Adipose tissue (tissue), 3 donors: Measurements from ENCODE around the gene DOCK3. TPM values are rescaled to one million over a fixed set of nuclear protein-coding genes. Genes with fewer than 3 reads are reported as not detected.
"Not testable (repeated sequence)": the region's sequence is repeated elsewhere in the genome, so short reads cannot be mapped to it uniquely, and the experiment has no call there.

ENCODE experiments used
- H3K27ac ChIP-seq: one replicate; pipeline ENCODE4 v1.5.1; 2013; ENCODE audit warnings: low read depth, low read length
- WGBS, 3 donors: extraction: QIAGEN DNeasy Blood & Tissue Kit; methylation state at CpG; one replicate each; pipeline ENCODE4 v1.1.7; 2013; 5-methylcytosine and 5-hydroxymethylcytosine counted together
- polyA plus RNA-seq, 3 donors: library from polyadenylated mRNA; stranded (reverse); fragments of 200-250 nt; gene quantifications; one replicate each; pipeline ENCODE4 v1.2.3, GENCODE V29; 2013
- donor health status: healthy with polysubstance abuse.
- donor health status: Bipolar disorder and iron deficiency.
- donor health status: healthy.

The DOCK3 gene
- polyA plus RNA-seq, 3 donors: 0.09 to 0.14 (median 0.11) TPM

- H3K27ac ChIP-seq: no peak overlapping the region
- WGBS, 3 donors: 64 to 84% (median 74%) methylated on average over 8 of the region's 8 CpGs
Observed at GRCh38 chr3:51379746-51380455, 705.2 kb downstream of the DOCK3 start.

GRCh38 chr3:51380601-51381332 lies 706.0 kb downstream of the DOCK3 start:
- H3K27ac ChIP-seq: no peak overlapping the region
- 87 to 90% (median 89%) methylated on average over 15 of the region's 15 CpGs for WGBS, 3 donors

GRCh38 chr3:51381333-51381705 lies 706.6 kb downstream of the DOCK3 start:
- no peak overlapping the region for H3K27ac ChIP-seq
- 92 to 93% (median 92%) methylated on average over 18 of the region's 18 CpGs for WGBS, 3 donors

- WGBS, 3 donors: 90 to 95% (median 91%) methylated on average over 4 of the region's 4 CpGs
- H3K27ac ChIP-seq: no peak overlapping the region
Observed at GRCh38 chr3:51382076-51382745, 707.5 kb downstream of the DOCK3 start.

- H3K27ac ChIP-seq: no peak overlapping the region
- 91 to 94% (median 93%) methylated on average over 3 of the region's 3 CpGs for WGBS, 3 donors
Observed at GRCh38 chr3:51382947-51383578, 708.3 kb downstream of the DOCK3 start.

GRCh38 chr3:51384055-51384725 lies 709.5 kb downstream of the DOCK3 start:
- peak overlapping the region; percentile 86 for H3K27ac ChIP-seq
- 1% methylated on average over 29 of the region's 29 CpGs for WGBS, 3 donors

GRCh38 chr3:51384726-51385473 lies 710.2 kb downstream of the DOCK3 start, which contains the start of gene MANF:
MANF (plus strand) TSS chr3:51385291; CDS start chr3:51385343, 52 bp downstream.
- WGBS, 3 donors: 0 to 1% (median 0%) methylated on average over 45 to 65 of the region's 65 CpGs

GRCh38 chr3:51385621-51386091 lies 710.9 kb downstream of the DOCK3 start:
- H3K27ac ChIP-seq: no peak overlapping the region
- 1 to 3% (median 3%) methylated on average over 18 of the region's 18 CpGs for WGBS, 3 donors

More at GRCh38 chr3:51384726-51385473, 710.2 kb downstream of the DOCK3 start, which contains the start of gene MANF:
- peak within 1 kb of the TSS; percentile 86 for H3K27ac ChIP-seq

GRCh38 chr3:51386159-51386851 lies 711.6 kb downstream of the DOCK3 start:
- H3K27ac ChIP-seq: no peak overlapping the region
- WGBS, 3 donors: 14 to 36% (median 34%) methylated on average over 8 of the region's 8 CpGs

- no peak overlapping the region for H3K27ac ChIP-seq
Observed at GRCh38 chr3:51386852-51387229, 712.1 kb downstream of the DOCK3 start.

GRCh38 chr3:51387281-51387680 lies 712.6 kb downstream of the DOCK3 start:
- 31 to 63% (median 62%) methylated on average over 6 of the region's 6 CpGs for WGBS, 3 donors
- not testable (repeated sequence) for H3K27ac ChIP-seq

More at GRCh38 chr3:51386852-51387229, 712.1 kb downstream of the DOCK3 start:
- 43 to 92% (median 84%) methylated on average over 5 of the region's 5 CpGs for WGBS, 3 donors

GRCh38 chr3:51388286-51389029 lies 713.7 kb downstream of the DOCK3 start:
- WGBS, 3 donors: 45 to 80% (median 71%) methylated on average over 6 of the region's 6 CpGs
- H3K27ac ChIP-seq: no peak overlapping the region

GRCh38 chr3:51389423-51390183 lies 714.9 kb downstream of the DOCK3 start:
- H3K27ac ChIP-seq: no peak overlapping the region
- 40 to 64% (median 63%) methylated on average over 6 of the region's 6 CpGs for WGBS, 3 donors

GRCh38 chr3:51390246-51391074 lies 715.7 kb downstream of the DOCK3 start:
- WGBS, 3 donors: 32 to 39% (median 38%) methylated on average over 29 of the region's 29 CpGs
- H3K27ac ChIP-seq: no peak overlapping the region

- WGBS, 3 donors: 0 to 1% (median 0%) methylated on average over 51 to 82 of the region's 83 CpGs
- peak within 1 kb of the TSS; percentile 64 for H3K27ac ChIP-seq
Observed at GRCh38 chr3:51391075-51391565, 716.4 kb downstream of the DOCK3 start, which contains the start of gene RBM15B. RBM15B (plus strand) TSS chr3:51391285; CDS start chr3:51391400, 115 bp downstream.
